ENCODE data around the gene TMEM115.
"Not testable (repeated sequence)": the region's sequence is repeated elsewhere in the genome, so short reads cannot be mapped to it uniquely, and the experiment has no call there.

Gene TMEM115

GRCh38 chr3:50314342-50314741, 45.0 kb downstream of the TMEM115 start:
- DNase-seq = no peak

- not testable (repeated sequence) for DNase-seq
Measured at GRCh38 chr3:50312041-50312440, 47.3 kb downstream of the TMEM115 start.

All from EL (cell line).